GM12878 (cell line): ENCODE measurements around the gene ACRV1.

Source experiments
- CHD1 ChIP-seq: IDR thresholded peaks from 2 replicates; pipeline ENCODE4 v1.6.1; 2012; ENCODE audit warnings: low read depth, low read length, improper control_type of control experiment
- CTCF ChIP-seq, 3 experiments: IDR thresholded peaks in 2 of 3; conservative IDR thresholded peaks in 1 of 3; 2 replicates each; pipeline ENCODE4 v1.5.1; 2011; ENCODE audit warnings: low read depth in 3 of 3, low read length in 3 of 3, mild to moderate bottlenecking in 3 of 3, control low read depth in 2 of 3, moderate library complexity in 2 of 3, inconsistent platforms in 1 of 3, mixed read lengths in 1 of 3; ENCODE audit not compliant: control insufficient read depth in 2 of 3, insufficient read depth in 1 of 3; ENCODE audit errors: extremely low read depth in 1 of 3
- EZH2 ChIP-seq: IDR thresholded peaks from 2 replicates; pipeline ENCODE4 v1.6.1; 2012; ENCODE audit warnings: low read depth, mild to moderate bottlenecking, control low read depth, inconsistent platforms, low read length, borderline replicate concordance; ENCODE audit not compliant: control insufficient read depth
- FOS ChIP-seq: IDR thresholded peaks from 3 replicates; pipeline ENCODE4 v1.6.1; 2011; ENCODE audit warnings: borderline replicate concordance; ENCODE audit not compliant: insufficient read length; ENCODE audit errors: extremely low read depth
- FOXM1 ChIP-seq: IDR thresholded peaks from 2 replicates; pipeline ENCODE4 v1.6.1; 2012; ENCODE audit warnings: low read depth, mild to moderate bottlenecking, inconsistent platforms, low read length, moderate library complexity
- GATAD2B ChIP-seq: fragments of 450-650 bp; conservative IDR thresholded peaks from 2 replicates; pipeline ENCODE4 v1.6.1; 2017; ENCODE audit warnings: low read depth, mild to moderate bottlenecking, moderate library complexity
- MAX ChIP-seq: IDR thresholded peaks from 2 replicates; pipeline ENCODE4 v1.6.1; 2012; ENCODE audit warnings: low read depth, low read length, improper control_type of control experiment
- NFYA ChIP-seq: IDR thresholded peaks from 2 replicates; pipeline ENCODE4 v1.6.1; 2011; ENCODE audit warnings: low read depth, mild to moderate bottlenecking, low read length, improper control_type of control experiment, borderline replicate concordance
- POLR2A ChIP-seq: IDR thresholded peaks from 2 replicates; pipeline ENCODE4 v1.6.1; 2011; ENCODE audit warnings: low read depth, mild to moderate bottlenecking, low read length
- RCOR1 ChIP-seq: conservative IDR thresholded peaks from 2 replicates; pipeline ENCODE4 v1.6.1; 2012; ENCODE audit warnings: low read depth, low read length, improper control_type of control experiment
- SIN3A ChIP-seq: IDR thresholded peaks from 2 replicates; pipeline ENCODE4 v1.6.1; 2012; ENCODE audit warnings: low read depth, low read length, improper control_type of control experiment
- SRF ChIP-seq, 2 experiments: IDR thresholded peaks; 2 replicates each; pipeline ENCODE4 v1.6.1; 2011; ENCODE audit warnings: low read depth in 2 of 2, low read length in 2 of 2, mild to moderate bottlenecking in 1 of 2, moderate library complexity in 1 of 2
- YBX1 ChIP-seq: fragments of 450-650 bp; IDR thresholded peaks from 2 replicates; pipeline ENCODE4 v1.6.1; 2016; ENCODE audit warnings: antibody characterized with exemption

- TF ChIP-seq CTCF (IDR thresholded peaks at IDR 0.05 in 2 of 3, conservative IDR thresholded peaks at IDR 0.05 in 1 of 3; ENCODE audit: control insufficient read depth in 2 of 3, extremely low read depth in 1 of 3, insufficient read depth in 1 of 3, low read depth in 3 of 3, low read length in 3 of 3) (no peak), MAX (no peak), GATAD2B (no peak), NFYA (no peak), YBX1 (no peak), FOXM1 (no peak), POLR2A (no peak), FOS (no peak), SRF (IDR thresholded peaks at IDR 0.05; ENCODE audit: low read depth in 2 of 2, low read length in 2 of 2) (no peak), SIN3A (no peak), EZH2 (no peak), CHD1 (no peak), RCOR1 (no peak)
These were observed 55.9 kb downstream of the ACRV1 start, which contains the start of gene CHEK1 for GRCh38 chr11:125624756-125625213.
